Stimulated activated naive CD8-positive, alpha-beta T cell treated with anti-CD3 and anti-CD28 coated beads, Interleukin-15, Interleukin-2, amounts not matched to agents 100 ng/mL and 50 ng/mL, for 24 hours (primary cell): Measurements from ENCODE around the gene CDYL.

Experiments used
- H3K27ac Mint-ChIP-seq: one replicate; pipeline ENCODE4 v1.8.0; 2021; ENCODE audit warnings: mild to moderate bottlenecking, mixed read lengths
- H3K27me3 Mint-ChIP-seq: one replicate; pipeline ENCODE4 v1.8.0; 2021; ENCODE audit warnings: mixed read lengths
- H3K36me3 Mint-ChIP-seq: one replicate; pipeline ENCODE4 v1.8.0; 2021; ENCODE audit warnings: low read depth, mixed read lengths
- H3K4me1 Mint-ChIP-seq: one replicate; pipeline ENCODE4 v1.8.0; 2021; ENCODE audit warnings: low read depth, mixed read lengths
- H3K4me3 Mint-ChIP-seq: one replicate; pipeline ENCODE4 v1.8.0; 2021; ENCODE audit warnings: mild to moderate bottlenecking, mixed read lengths
- H3K9me3 Mint-ChIP-seq: one replicate; pipeline ENCODE4 v1.8.0; 2021; ENCODE audit warnings: mixed read lengths

The CDYL gene

GRCh38 chr6:4804095-4804494, 27.9 kb downstream of the CDYL start:
- Mint-ChIP-seq H3K36me3 (peaks cover 6% of the 10 kb centered on the region), H3K4me1 (peaks cover 81% of the 10 kb centered on the region), H3K27ac (no peak overlapping the region), H3K4me3 (no peak overlapping the region), H3K9me3 (peaks cover 6% of the 10 kb centered on the region), H3K27me3 (no peaks in the 10 kb centered on the region)

DNA sequence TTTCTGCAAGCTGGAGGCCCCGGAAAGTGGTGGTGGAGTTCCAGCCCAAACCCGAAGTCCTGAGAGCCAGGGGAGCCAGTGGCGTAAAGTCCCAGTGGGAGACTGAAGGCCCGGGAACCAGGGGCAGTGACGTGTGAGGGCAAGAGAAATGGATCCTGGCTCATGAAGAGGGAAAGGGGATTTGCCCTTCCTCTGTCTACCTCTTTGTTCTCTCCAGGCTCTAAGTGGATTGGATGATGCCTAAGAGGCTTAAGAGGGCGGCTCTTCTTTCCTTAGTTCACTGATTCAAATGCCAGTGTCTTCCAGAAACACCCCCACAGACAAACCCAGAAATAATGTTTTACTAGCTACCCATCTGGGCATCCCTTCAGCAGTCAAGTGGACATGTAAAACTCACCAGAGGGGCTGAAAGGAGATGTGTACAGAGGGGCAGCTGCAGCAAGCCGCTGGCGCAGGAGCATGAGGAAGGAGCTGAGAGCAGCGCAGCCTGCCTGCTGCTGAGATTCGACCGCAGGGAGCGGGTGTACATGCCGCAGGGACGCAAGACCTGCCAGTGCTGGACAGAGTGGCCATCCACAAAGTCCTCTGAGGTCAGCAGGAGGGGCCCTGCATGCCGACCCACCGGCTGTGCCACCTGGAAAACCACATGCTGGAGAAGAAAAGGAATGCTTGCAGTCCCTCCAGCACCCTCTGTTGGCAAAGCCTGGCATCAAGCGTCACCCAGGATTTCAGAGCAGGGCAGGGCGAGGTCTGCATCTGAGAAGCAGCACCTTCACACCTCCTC, 29.5 kb downstream of the CDYL start:
- no peaks in the 10 kb centered on the region for H3K27me3 Mint-ChIP-seq

GRCh38 chr6:4806337-4806725, 30.1 kb downstream of the CDYL start:
- Mint-ChIP-seq H3K4me1 (peaks cover 84% of the 10 kb centered on the region), H3K4me3 (no peak overlapping the region), H3K36me3 (no peaks in the 10 kb centered on the region), H3K27ac (no peak overlapping the region), H3K9me3 (no peaks in the 10 kb centered on the region), H3K27me3 (no peaks in the 10 kb centered on the region)

More for the DNA sequence above, 29.5 kb downstream of the CDYL start:
- H3K4me1 Mint-ChIP-seq: peaks cover 84% of the 10 kb centered on the region
- no peak overlapping the region for H3K4me3 Mint-ChIP-seq
- H3K36me3 Mint-ChIP-seq: peaks cover 1% of the 10 kb centered on the region
- H3K9me3 Mint-ChIP-seq: peaks cover 1% of the 10 kb centered on the region
- H3K27ac Mint-ChIP-seq: no peak overlapping the region

GRCh38 chr6:4806791-4807190, 30.6 kb downstream of the CDYL start:
- peaks cover 82% of the 10 kb centered on the region for H3K4me1 Mint-ChIP-seq
- no peaks in the 10 kb centered on the region for H3K9me3 Mint-ChIP-seq
- no peaks in the 10 kb centered on the region for H3K27me3 Mint-ChIP-seq

DNA sequence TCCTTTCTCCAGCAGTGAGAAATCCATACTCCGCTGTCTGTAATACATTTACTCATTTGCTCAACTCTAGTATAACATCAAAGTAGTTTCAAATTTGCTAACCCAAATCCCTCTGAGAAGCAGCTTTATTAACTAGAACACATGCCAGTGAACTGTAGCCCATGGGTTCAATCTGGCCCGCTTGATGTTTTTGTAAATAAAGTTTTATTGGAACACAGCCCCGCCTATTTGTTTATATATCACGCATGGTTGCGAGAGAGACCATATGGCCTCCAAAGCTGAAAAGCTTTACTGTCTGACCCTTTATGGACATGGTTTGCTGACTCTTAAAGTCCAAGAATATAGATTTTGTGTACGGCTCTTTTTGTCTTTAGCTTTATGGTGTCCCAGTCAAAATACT, 32.2 kb downstream of the CDYL start:
- Mint-ChIP-seq H3K9me3 (no peaks in the 10 kb centered on the region), H3K27ac (no peak overlapping the region), H3K4me1 (peaks cover 82% of the 10 kb centered on the region), H3K27me3 (no peaks in the 10 kb centered on the region), H3K36me3 (peaks cover 6% of the 10 kb centered on the region), H3K4me3 (no peak overlapping the region)

More at GRCh38 chr6:4806791-4807190, 30.6 kb downstream of the CDYL start:
- Mint-ChIP-seq H3K4me3 (no peak overlapping the region), H3K36me3 (peaks cover 1% of the 10 kb centered on the region), H3K27ac (no peak overlapping the region)

DNA sequence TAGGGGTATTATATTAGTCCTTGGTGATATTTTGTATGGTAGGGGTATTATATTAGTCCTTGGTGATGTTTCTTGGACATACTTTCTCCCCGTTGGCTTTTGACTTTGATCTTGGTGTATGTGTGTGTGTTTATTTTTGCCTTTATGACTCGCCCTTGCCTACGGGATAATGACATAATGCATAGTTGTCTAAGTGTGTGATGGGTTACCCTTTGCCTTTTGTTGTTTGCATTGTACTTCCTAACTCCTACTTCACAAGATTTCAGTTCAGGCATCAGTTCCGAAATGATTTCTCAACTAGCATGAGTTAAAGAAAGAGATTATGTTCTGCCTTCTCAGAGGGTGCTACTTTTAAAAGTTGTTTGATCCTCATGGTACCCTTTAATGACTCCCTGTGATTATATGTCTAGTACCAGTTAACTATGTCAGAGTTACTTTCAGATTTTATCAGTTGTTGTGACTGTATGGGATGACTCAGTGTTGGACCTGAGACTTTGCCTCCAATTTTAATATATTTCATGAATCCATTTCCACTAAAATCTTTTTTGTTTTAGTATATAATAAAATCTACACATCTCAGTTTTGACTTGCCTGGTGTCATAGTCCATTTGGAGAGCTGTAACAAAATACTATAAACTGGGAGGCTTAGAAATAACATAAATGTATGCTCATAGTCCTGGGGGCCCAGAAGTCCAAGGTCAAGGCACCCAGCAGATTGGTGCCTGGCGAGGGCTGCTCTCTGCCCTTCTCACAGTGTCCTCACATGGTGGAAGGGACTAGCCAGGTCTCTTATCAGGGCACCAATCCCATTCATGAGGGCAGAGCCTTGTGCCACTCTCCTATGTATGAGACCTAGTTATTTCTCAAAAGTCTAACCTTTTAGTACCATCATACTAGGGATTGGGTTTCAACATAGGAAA, 34.1 kb downstream of the CDYL start:
- Mint-ChIP-seq H3K36me3 (peaks cover 6% of the 10 kb centered on the region), H3K4me1 (peaks cover 81% of the 10 kb centered on the region), H3K27me3 (no peaks in the 10 kb centered on the region), H3K4me3 (no peak overlapping the region), H3K27ac (no peak overlapping the region), H3K9me3 (no peaks in the 10 kb centered on the region)

DNA sequence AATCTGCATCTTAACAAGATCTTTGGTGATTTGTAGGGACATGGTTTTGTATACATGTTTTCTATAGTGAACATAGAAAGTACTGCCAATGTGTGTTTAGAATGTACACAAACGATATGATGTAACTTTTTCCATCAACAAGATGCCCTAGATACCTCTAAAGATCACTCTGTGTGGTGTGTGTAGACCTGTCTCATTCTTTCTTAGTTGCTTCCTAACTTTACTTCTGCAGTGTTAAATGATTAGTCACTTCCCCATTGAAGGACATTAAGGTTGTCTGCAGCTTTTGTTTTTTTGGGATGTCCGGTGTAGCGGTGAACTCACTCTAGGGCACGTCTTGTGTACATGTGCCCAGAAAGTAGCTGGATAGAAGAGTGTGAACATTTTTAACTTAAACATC, 35.9 kb downstream of the CDYL start:
- H3K36me3 Mint-ChIP-seq: peaks cover 6% of the 10 kb centered on the region
- H3K9me3 Mint-ChIP-seq: no peaks in the 10 kb centered on the region
- no peaks in the 10 kb centered on the region for H3K27me3 Mint-ChIP-seq
- peaks cover 78% of the 10 kb centered on the region for H3K4me1 Mint-ChIP-seq
- peak overlapping the region; percentile 57 for H3K27ac Mint-ChIP-seq
- H3K4me3 Mint-ChIP-seq: no peak overlapping the region

- no peaks in the 10 kb centered on the region for H3K27me3 Mint-ChIP-seq
- H3K27ac Mint-ChIP-seq: no peak overlapping the region
- H3K36me3 Mint-ChIP-seq: peaks cover 6% of the 10 kb centered on the region
- H3K9me3 Mint-ChIP-seq: no peaks in the 10 kb centered on the region
- H3K4me1 Mint-ChIP-seq: peaks cover 76% of the 10 kb centered on the region
- no peak overlapping the region for H3K4me3 Mint-ChIP-seq
Observed at GRCh38 chr6:4813055-4813454, 36.9 kb downstream of the CDYL start.

DNA sequence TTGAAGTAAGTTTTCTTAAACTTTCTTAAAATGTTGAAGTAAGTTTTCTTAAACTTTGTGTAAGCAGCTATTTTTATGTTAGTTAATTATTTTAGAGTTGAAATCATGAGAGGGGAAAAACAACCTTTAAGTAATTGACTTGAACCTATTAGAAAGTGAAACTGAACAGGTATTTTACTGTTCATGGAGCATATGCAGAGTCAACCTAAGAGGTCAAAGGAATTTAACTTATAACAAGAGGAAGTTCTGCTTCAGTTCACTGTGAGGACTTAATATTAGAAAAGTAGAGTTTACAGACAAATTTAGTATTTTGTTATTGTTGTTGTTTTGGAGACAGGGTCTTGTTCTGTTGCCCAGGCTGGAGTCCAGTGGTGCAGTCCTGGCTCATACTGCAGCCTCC, 38.0 kb downstream of the CDYL start:
- Mint-ChIP-seq H3K4me3 (no peak overlapping the region), H3K4me1 (peaks cover 80% of the 10 kb centered on the region), H3K27ac (no peak overlapping the region), H3K27me3 (no peaks in the 10 kb centered on the region), H3K9me3 (no peaks in the 10 kb centered on the region), H3K36me3 (peaks cover 6% of the 10 kb centered on the region)

DNA sequence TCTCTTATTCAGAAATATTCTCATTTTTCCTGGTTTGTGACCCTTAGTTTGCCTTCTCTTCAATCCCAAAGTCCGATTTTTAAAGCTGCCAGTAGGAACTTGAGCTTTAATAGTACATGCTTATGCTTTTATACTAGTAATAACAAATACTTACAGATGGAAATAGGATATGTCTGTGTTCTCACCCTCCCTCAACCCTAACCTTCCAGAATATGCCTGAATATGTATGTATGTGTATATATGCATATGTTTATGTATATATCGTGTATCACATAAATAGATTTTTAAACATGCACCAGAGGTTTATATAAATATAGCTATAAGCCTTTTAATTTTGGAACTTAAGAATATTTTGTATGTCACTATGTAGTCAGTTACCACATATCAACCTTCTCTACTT, 38.8 kb downstream of the CDYL start:
- Mint-ChIP-seq H3K9me3 (no peaks in the 10 kb centered on the region), H3K4me3 (no peak overlapping the region), H3K36me3 (peaks cover 6% of the 10 kb centered on the region), H3K27me3 (no peaks in the 10 kb centered on the region), H3K27ac (no peak overlapping the region), H3K4me1 (peaks cover 84% of the 10 kb centered on the region)

DNA sequence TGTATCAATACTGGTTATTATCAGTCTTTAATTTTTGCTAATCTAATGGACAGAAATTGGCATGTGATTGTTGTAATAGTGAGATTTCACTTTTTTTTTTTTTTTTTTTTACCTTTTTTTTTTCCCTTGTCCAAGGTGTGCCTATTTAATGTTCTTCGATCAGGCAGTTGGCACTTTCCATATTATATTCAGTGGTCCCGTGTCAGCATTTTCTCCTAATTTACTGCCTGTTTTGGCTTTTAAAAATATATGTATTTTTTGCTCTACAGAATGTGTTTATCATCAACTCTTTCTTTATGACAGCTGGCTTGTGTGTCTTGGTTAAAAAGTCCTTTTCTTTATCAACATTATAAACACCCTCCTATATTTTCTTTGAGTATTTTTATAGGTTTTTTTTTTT, 39.4 kb downstream of the CDYL start:
- H3K9me3 Mint-ChIP-seq: no peaks in the 10 kb centered on the region
- H3K27ac Mint-ChIP-seq: no peak overlapping the region
- H3K36me3 Mint-ChIP-seq: peaks cover 6% of the 10 kb centered on the region
- H3K4me1 Mint-ChIP-seq: peaks cover 84% of the 10 kb centered on the region
- H3K4me3 Mint-ChIP-seq: no peak overlapping the region
- H3K27me3 Mint-ChIP-seq: no peaks in the 10 kb centered on the region

- Mint-ChIP-seq H3K36me3 (peaks cover 9% of the 10 kb centered on the region), H3K27ac (no peak overlapping the region), H3K4me3 (no peak overlapping the region)
Observed at GRCh38 chr6:4816904-4817303, 40.7 kb downstream of the CDYL start.

GRCh38 chr6:4817551-4817950, 41.3 kb downstream of the CDYL start:
- no peak overlapping the region for H3K27ac Mint-ChIP-seq
- H3K36me3 Mint-ChIP-seq: peaks cover 5% of the 10 kb centered on the region
- H3K27me3 Mint-ChIP-seq: no peaks in the 10 kb centered on the region
- H3K9me3 Mint-ChIP-seq: no peaks in the 10 kb centered on the region
- H3K4me3 Mint-ChIP-seq: no peak overlapping the region
- peaks cover 71% of the 10 kb centered on the region for H3K4me1 Mint-ChIP-seq

More at GRCh38 chr6:4816904-4817303, 40.7 kb downstream of the CDYL start:
- Mint-ChIP-seq H3K27me3 (no peaks in the 10 kb centered on the region), H3K9me3 (no peaks in the 10 kb centered on the region), H3K4me1 (peaks cover 77% of the 10 kb centered on the region)

- Mint-ChIP-seq H3K36me3 (peaks cover 12% of the 10 kb centered on the region), H3K4me1 (peaks cover 62% of the 10 kb centered on the region), H3K9me3 (no peaks in the 10 kb centered on the region), H3K4me3 (no peak overlapping the region), H3K27me3 (no peaks in the 10 kb centered on the region), H3K27ac (no peak overlapping the region)
Observed at GRCh38 chr6:4818272-4818938, 42.2 kb downstream of the CDYL start.
